ENCODE data around the gene DNM3.

The DNM3 gene

DNA sequence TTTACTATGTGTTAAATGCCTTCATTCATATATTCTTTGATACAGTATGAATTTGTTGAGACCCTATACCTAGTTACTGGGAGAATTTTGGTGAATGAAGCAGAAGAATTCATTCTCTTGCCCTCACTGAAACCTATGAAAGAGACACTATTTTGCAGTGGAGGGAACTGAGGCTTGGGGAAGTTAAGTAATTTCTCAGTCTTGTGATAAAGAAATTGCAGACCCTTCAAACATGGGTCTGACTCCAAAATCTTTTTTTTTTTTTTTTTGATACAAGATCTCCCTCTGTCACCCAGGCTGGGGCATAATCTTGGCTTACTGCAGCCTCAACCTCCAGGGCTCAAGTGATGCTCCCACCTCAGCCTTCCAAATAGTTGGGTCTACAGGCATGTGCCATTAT lies 132.1 kb downstream of the DNM3 start:
- DNase-seq (ENCODE audit: low spot score), result no peak

- no peak for DNase-seq (ENCODE audit: low spot score)
These were observed 140.0 kb downstream of the DNM3 start for GRCh38 chr1:171981303-171981702.

GRCh38 chr1:171983584-171983983 lies 142.3 kb downstream of the DNM3 start:
- peak; percentile 58 for DNase-seq (ENCODE audit: low spot score)

GRCh38 chr1:171984262-171984661 lies 143.0 kb downstream of the DNM3 start:
- peak; percentile 51 for DNase-seq (ENCODE audit: low spot score)

GRCh38 chr1:171984850-171985485 lies 143.7 kb downstream of the DNM3 start:
- peak; percentile 65 for DNase-seq (ENCODE audit: low spot score)

- DNase-seq (ENCODE audit: low spot score), result peak; percentile 45
These were observed 144.3 kb downstream of the DNM3 start for GRCh38 chr1:171985639-171986038.

DNA sequence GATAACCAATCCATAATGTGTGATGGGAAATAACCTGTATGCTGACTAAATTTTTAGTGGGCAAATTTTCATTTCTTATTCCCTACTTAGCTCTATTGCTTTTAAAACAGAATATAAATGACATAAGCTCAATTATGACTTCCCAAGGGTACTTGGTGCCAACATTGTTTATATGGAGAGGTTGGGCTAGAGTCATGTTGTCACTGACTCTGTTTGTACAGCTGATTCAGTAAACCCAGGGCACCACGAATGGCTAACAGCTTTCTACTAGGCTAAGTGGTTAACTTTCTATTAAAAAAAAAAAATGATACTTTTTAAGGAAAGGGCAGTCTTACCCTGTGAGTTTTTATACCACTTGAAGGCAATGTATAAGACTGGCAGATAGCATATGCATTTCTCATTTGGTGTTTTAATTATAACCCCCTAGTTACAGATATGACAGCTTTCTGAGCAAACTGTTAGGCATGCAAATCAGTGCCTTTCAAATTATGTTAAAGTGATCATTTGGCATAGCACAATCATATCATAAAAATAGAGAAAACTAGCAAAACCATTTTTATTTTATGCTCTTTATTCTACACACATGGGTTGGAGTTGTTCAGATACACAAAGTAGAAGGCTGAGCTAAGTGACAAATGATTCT lies 147.1 kb downstream of the DNM3 start:
- DNase-seq (ENCODE audit: low spot score), result no peak

DNA sequence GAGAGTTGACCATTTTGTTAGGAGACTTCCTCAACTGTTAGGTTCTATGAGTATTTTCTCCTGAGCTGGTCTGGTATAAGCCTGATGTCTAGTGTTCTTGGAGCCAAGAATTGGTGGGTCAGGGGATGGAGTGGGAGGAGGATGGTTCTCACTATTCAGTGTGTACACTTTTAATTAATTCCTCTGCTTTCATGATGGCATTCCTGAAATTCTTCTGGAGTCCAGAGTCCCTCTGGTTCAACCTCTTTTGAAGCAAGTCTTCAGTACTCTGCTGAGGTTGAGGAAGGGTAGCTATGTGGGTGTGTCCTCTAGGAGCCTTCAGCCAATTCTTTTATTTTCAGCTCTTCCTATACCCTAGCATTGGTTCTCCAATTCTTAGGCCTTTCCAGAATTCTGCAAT lies 149.1 kb downstream of the DNM3 start:
- no peak for DNase-seq (ENCODE audit: low spot score)

DNA sequence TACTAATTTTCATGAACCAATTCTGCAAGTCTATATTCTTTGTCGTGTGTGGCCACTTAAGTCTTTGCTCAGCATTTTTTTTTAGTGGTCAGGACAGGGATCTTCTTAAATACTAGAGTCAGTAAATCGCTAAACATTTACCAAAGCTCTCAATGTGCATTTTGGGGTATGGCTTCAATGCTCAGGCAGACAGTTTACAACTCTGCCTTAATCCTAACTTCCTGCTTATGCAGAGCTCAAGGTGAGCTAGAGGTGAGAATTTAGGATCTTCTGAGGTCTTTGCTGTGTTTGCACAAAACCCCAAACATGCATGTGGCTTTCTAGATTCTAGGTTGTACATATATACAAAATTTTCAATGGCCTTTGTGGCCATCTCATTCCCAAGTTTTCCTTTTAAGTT lies 153.0 kb downstream of the DNM3 start:
- no peak for DNase-seq (ENCODE audit: low spot score)

GRCh38 chr1:171995573-171995972 lies 154.3 kb downstream of the DNM3 start:
- DNase-seq (ENCODE audit: low spot score), result no peak

GRCh38 chr1:171997936-171998335 lies 156.6 kb downstream of the DNM3 start:
- DNase-seq (ENCODE audit: low spot score), result no peak

- DNase-seq (ENCODE audit: low spot score), result no peak
These were observed 157.4 kb downstream of the DNM3 start for GRCh38 chr1:171998711-171999110.

- DNase-seq (ENCODE audit: low spot score), result no peak
These were observed 158.5 kb downstream of the DNM3 start for GRCh38 chr1:171999756-172000155.

DNA sequence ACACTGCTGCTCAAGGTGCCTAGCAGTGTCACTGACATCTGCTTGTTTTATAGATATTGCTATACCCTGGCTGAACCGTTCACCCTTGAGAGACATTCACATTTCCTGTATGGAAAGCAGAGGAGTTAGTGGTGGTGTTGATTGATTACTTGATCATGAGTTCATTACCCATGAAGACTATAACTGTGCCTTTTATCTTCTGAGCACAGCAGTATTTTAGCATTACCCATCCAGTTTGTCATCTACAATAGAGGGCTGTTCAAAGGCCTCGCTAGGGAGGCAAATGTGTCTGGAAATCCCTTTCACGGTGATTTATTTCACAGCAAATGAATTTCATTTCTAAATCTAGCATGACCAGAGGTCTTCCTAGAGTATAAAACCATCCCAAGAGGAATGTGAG lies 160.0 kb downstream of the DNM3 start:
- DNase-seq (ENCODE audit: low spot score), result no peak

DNA sequence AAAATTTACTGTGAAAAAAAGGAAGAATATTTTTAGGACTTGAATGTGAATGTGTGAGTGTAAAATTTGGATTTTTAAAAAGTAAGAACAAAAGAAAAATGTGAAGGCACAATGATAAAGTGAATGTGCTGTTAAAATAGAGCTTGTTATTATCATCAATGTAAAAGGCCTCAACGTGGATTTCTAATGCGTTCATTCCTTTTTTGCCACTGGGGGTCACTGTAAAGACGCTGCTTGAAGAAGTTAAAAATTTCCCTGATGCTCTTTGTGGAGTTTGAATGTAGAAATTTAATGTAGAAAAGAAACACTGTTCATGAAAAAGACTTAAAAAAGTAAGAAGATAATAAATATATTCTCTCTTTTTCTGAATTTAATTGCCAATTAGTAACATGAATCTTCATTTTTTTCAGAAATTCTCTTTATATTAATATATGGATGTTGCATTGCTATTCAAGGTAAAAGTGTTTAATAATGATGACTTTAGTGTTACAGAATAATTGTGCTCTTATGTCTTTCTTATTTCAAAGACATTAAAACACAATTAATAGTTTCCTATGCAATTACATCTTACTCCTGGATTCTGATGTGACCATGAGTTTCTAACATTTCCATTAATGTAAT lies 161.5 kb downstream of the DNM3 start:
- peak; percentile 79 for DNase-seq (ENCODE audit: low spot score)

- no peak for DNase-seq (ENCODE audit: low spot score)
These were observed 162.7 kb downstream of the DNM3 start for GRCh38 chr1:172003766-172004530.

- DNase-seq (ENCODE audit: low spot score), result no peak
These were observed 163.4 kb downstream of the DNM3 start for GRCh38 chr1:172004671-172005070.

DNA sequence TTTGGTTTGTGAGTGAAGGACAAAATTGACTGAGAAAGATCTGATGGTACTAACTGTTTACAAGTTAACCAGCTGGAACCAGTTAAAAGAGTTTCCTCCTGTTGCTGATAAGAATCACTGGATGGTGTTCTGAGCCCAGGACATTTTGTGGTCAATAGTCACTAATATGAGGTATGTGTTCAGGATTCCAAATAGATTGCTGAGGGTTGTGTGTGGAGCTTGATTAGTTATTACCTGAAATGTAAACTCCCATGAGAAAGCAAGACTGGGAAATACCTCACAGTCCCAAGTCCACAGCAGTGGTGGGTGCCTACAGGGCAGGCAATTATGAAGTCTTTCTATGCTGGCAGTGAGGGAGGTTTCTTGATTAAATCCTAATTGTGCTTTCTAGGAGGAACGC lies 164.6 kb downstream of the DNM3 start:
- no peak for DNase-seq (ENCODE audit: low spot score)

GRCh38 chr1:172006660-172007059 lies 165.4 kb downstream of the DNM3 start:
- DNase-seq (ENCODE audit: low spot score), result no peak

DNA sequence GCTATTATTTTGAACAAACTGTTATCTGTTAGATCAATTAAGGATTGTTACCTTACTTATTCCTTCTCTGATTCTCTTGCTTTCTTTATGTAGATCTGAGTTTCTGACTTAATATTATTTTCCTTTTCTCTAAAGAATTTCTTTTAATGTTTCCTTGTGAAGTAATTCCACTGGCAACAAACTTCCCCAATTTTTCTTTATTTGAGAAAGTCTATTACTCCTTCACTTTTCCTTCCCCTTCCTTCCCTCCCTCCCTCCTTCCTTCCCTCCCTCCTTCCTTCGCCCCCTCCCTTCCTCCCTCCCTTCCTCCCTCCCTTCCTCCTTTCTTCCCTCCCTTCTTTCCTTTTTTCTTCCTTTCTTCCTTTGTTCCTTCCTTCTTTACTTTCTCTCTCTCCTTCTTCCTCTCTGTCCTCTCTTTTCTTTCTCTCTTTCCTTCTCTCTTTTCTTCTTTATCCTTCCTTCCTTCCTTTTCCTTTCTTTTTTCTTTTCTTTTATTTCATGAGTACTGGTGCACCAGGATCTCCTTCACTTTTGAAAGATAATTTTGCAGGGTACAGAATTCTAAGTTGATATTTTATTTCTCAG lies 177.5 kb downstream of the DNM3 start:
- DNase-seq (ENCODE audit: low spot score), result no peak

DNA sequence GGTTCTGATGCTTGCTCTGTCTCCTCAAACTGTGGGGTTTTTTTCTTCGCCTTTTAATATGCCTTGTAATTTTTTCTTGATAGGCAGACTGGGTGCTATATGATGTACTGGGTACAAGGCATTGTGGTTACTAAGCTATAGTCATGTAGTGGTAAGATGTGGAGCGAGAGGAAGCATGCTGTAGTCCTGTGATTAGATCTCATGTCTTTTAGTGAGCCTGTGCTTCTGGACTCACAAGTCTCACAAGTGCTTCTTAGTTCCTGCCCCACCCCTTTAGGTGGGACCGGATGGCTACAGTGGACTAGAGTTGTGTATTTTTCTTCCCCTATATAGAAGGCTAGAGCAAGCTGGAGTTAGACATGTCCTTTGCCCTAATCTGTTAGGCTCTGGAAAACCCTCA lies 178.7 kb downstream of the DNM3 start:
- DNase-seq (ENCODE audit: low spot score), result no peak

DNA sequence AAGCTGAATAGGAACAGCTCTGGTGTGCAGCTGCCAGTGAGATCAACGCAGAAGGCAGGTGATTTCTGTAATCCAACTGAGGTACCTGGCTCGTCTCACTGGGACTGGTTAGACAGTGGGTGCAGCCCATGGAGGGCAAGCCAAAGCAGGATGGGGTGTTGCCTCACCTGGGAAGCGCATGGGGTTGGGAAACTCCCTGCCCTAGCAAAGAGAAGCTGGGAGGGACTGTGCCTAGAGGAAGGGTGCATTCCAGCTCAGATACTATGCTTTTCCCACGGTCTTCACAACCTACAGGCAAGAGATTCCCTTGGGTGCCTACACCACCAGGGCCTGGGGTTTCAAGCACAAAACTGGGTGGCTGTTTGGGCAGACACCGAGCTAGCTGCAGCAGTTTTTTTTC lies 183.2 kb downstream of the DNM3 start:
- DNase-seq (ENCODE audit: low spot score), result no peak

All from globus pallidus (tissue), 1 donor.